KBM-7 (cell line): ENCODE results near the gene PKP4.
"Not testable (repeated sequence)": the region's sequence is repeated elsewhere in the genome, so short reads cannot be mapped to it uniquely, and the experiment has no call there.

Experiments
- DNase-seq: peaks from one replicate; pipeline ENCODE4 v3.0.0-alpha.2; 2015
- in situ Hi-C: fragments of 300-500 bp; cut with MboI; formaldehyde crosslinking; loops from 2 replicates; pipeline ENCODE4 v1.14.3; 2020; ENCODE audit warnings: low sequenced_read_pairs, low pct_unique_long_range_greater_than_20kb, mixed read lengths

The PKP4 gene

GRCh38 chr2:158464426-158465281 lies 7.9 kb downstream of the PKP4 start:
- no peak for DNase-seq

GRCh38 chr2:158467248-158467647 lies 10.5 kb downstream of the PKP4 start:
- in situ Hi-C loops: loop anchor here (25.0 kb wide), 1 partner anchor 430 kb away; no protein-coding TSS in a partner anchor
- DNase-seq: no peak

More at GRCh38 chr2:158464426-158465281, 7.9 kb downstream of the PKP4 start:
- in situ Hi-C loops: loop anchor here (25.0 kb wide), 1 partner anchor 427 kb away; no protein-coding TSS in a partner anchor

GRCh38 chr2:158472829-158473228 lies 16.1 kb downstream of the PKP4 start:
- not testable (repeated sequence) for DNase-seq
- in situ Hi-C loops: loop anchor here (25.0 kb wide), 1 partner anchor 436 kb away; no protein-coding TSS in a partner anchor

GRCh38 chr2:158473300-158473699 lies 16.5 kb downstream of the PKP4 start:
- not testable (repeated sequence) for DNase-seq
- in situ Hi-C loops: loop anchor here (25.0 kb wide), 1 partner anchor 436 kb away; no protein-coding TSS in a partner anchor

GRCh38 chr2:158473719-158474392 lies 17.1 kb downstream of the PKP4 start:
- in situ Hi-C loops: loop anchor here (25.0 kb wide), 1 partner anchor 437 kb away; no protein-coding TSS in a partner anchor
- DNase-seq: no peak

GRCh38 chr2:158474526-158475011 lies 17.8 kb downstream of the PKP4 start:
- DNase-seq: not testable (repeated sequence)
- in situ Hi-C loops: loop anchor here (25.0 kb wide), 1 partner anchor 437 kb away; no protein-coding TSS in a partner anchor

- in situ Hi-C loops: no loop called here
- DNase-seq: peak; percentile 18
These were observed 20.4 kb downstream of the PKP4 start for GRCh38 chr2:158477202-158477601.

- in situ Hi-C loops: no loop called here
- DNase-seq: no peak
These were observed 21.5 kb downstream of the PKP4 start for GRCh38 chr2:158478237-158478636.

- in situ Hi-C loops: no loop called here
- DNase-seq: no peak
These were observed 22.1 kb downstream of the PKP4 start for GRCh38 chr2:158478816-158479215.

GRCh38 chr2:158481116-158481515 lies 24.4 kb downstream of the PKP4 start:
- no peak for DNase-seq
- in situ Hi-C loops: no loop called here

GRCh38 chr2:158482594-158482993 lies 25.8 kb downstream of the PKP4 start:
- in situ Hi-C loops: no loop called here

GRCh38 chr2:158484892-158485556 lies 28.3 kb downstream of the PKP4 start:
- in situ Hi-C loops: no loop called here

More at GRCh38 chr2:158482594-158482993, 25.8 kb downstream of the PKP4 start:
- no peak for DNase-seq

GRCh38 chr2:158486150-158486969 lies 29.6 kb downstream of the PKP4 start:
- in situ Hi-C loops: no loop called here

More at GRCh38 chr2:158484892-158485556, 28.3 kb downstream of the PKP4 start:
- DNase-seq: no peak

GRCh38 chr2:158486970-158487325 lies 30.2 kb downstream of the PKP4 start:
- in situ Hi-C loops: no loop called here
- DNase-seq: peak; percentile 23

More at GRCh38 chr2:158486150-158486969, 29.6 kb downstream of the PKP4 start:
- no peak for DNase-seq

- in situ Hi-C loops: no loop called here
- no peak for DNase-seq
These were observed 30.7 kb downstream of the PKP4 start for GRCh38 chr2:158487419-158487818.

GRCh38 chr2:158488442-158489216 lies 31.9 kb downstream of the PKP4 start:
- in situ Hi-C loops: no loop called here
- DNase-seq: no peak

- DNase-seq: no peak
- in situ Hi-C loops: no loop called here
These were observed 32.8 kb downstream of the PKP4 start for GRCh38 chr2:158489366-158490112.
